ENCODE measurements around the gene PNPLA7. TPM values are rescaled to one million over a fixed set of nuclear protein-coding genes. Genes with fewer than 3 reads are reported as not detected.

The PNPLA7 gene
- total RNA-seq, 1 experiment from 2014 or later = 1.3 TPM

DNA sequence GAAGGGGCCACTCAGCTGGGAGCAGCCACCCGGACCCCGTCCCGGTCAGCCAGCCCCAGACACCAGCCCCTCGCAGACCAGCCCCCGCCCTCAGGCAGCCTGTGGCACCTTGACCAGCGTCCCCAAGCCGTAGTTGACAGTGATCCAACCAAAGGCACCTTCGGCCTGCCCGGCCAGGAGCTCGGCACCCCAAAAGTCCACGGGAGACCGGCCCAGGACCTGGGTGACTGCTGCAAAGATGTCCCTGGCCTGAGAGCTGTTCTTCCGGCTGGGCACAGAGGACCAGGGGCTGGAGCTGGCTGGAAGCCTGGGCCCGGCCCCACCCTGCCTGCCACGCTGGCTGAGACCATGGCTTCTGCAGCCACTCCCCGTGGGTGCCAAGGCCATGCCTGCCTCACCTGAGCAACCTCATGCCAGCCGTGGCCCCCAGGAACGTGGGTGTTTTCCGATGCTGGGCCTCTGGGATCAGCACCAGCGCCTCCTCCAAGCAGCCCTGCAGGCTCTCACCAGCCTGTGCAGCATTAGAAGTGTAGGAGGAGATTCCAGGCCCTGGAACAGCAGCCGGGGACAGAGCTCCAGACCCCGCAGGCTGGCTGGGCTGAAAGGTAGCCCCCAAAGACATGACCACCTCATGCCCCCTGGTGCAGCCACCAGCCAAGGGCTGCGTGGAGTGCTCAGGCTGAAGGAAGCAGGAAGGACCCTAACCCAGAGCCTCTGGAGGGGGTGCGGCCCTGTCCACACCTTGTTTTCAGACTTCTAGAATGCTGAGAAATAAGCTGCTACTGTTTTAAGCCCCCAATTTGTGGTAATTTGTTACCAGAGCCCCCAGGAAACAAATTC lies 113.2 kb downstream of the PNPLA7 start:
- Mint-ChIP-seq H3K27ac (no peak overlapping the region), H3K27me3 (ENCODE audit: low read depth) (no peaks in the 10 kb centered on the region), H3K9me3 (no peaks in the 10 kb centered on the region), H3K4me1 (peaks cover 1% of the 10 kb centered on the region; the same call in 1 of the 2 replicates), H3K4me3 (no peak overlapping the region), H3K36me3 (no peaks in the 10 kb centered on the region)
- POLR2A ChIA-PET = interaction anchor here (0.6 kb wide), 1 partner anchor 105 kb away, joined by 3 read pairs; no protein-coding TSS in a partner anchor
- CTCF ChIA-PET = interaction anchor here (1.2 to 1.8 kb wide), 3 partner anchors 14 to 150 kb away, joined by 3 to 14 read pairs (median 3); partner anchors contain the start of genes EXD3, NOXA1 and NRARP
- ATAC-seq (no peak), DNase-seq (ENCODE audit: low spot score) (peak; percentile 10)
- TF ChIP-seq IRF2 (CRISPR knock-in tag; IDR thresholded peaks at IDR 0.05; ENCODE audit: borderline replicate concordance, low read depth) (no peak), TEAD1 (CRISPR knock-in tag; IDR thresholded peaks at IDR 0.05) (no peak), ZNF219 (CRISPR knock-in tag; IDR thresholded peaks at IDR 0.05; ENCODE audit: borderline replicate concordance) (no peak), ZNF263 (CRISPR knock-in tag; IDR thresholded peaks at IDR 0.05; ENCODE audit: low read depth) (no peak), ZNF396 (CRISPR knock-in tag; IDR thresholded peaks at IDR 0.05; ENCODE audit: borderline replicate concordance) (no peak), NR1H2 (CRISPR knock-in tag; IDR thresholded peaks at IDR 0.05) (no peak), MYBL2 (CRISPR knock-in tag; IDR thresholded peaks at IDR 0.05) (no peak)
- TF ChIP-seq, protein P1, sequence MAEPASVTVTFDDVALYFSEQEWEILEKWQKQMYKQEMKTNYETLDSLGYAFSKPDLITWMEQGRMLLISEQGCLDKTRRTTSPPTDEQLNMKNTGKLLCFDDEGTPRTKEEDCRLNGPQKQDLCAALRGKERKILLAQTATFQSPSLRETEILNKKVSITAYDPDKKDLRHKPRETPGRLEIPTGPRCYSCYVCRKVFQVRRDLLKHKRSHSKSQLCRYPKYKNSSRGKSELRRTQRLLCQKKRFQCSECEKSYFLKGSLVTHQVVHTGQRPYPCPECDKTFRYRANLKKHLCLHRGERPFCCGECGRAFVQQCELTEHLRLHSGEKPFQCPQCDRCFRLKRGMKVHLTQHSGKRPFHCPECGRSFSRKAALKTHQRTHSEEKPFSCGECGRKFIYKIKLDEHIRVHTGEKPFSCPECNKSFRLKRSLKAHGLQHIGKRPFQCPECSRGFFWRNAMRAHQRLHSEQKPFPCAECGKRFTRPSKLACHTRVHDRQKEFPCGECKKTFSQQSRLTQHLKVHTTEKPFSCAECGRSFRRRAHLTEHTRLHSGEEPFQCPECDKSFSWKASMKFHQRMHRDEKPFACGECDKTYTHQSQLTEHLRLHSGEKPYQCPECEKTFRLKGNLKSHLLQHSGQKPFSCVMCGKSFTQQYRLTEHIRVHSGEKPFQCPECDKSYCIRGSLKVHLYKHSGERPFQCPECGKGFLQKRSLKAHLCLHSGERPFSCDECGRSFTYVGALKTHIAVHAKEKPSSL (CRISPR knock-in tag; conservative IDR thresholded peaks at IDR 0.05) = no peak
- TF ChIP-seq, protein P2, sequence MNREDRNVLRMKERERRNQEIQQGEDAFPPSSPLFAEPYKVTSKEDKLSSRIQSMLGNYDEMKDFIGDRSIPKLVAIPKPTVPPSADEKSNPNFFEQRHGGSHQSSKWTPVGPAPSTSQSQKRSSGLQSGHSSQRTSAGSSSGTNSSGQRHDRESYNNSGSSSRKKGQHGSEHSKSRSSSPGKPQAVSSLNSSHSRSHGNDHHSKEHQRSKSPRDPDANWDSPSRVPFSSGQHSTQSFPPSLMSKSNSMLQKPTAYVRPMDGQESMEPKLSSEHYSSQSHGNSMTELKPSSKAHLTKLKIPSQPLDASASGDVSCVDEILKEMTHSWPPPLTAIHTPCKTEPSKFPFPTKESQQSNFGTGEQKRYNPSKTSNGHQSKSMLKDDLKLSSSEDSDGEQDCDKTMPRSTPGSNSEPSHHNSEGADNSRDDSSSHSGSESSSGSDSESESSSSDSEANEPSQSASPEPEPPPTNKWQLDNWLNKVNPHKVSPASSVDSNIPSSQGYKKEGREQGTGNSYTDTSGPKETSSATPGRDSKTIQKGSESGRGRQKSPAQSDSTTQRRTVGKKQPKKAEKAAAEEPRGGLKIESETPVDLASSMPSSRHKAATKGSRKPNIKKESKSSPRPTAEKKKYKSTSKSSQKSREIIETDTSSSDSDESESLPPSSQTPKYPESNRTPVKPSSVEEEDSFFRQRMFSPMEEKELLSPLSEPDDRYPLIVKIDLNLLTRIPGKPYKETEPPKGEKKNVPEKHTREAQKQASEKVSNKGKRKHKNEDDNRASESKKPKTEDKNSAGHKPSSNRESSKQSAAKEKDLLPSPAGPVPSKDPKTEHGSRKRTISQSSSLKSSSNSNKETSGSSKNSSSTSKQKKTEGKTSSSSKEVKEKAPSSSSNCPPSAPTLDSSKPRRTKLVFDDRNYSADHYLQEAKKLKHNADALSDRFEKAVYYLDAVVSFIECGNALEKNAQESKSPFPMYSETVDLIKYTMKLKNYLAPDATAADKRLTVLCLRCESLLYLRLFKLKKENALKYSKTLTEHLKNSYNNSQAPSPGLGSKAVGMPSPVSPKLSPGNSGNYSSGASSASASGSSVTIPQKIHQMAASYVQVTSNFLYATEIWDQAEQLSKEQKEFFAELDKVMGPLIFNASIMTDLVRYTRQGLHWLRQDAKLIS (CRISPR knock-in tag; IDR thresholded peaks at IDR 0.05; ENCODE audit: borderline replicate concordance) = no peak
- TF ChIP-seq, protein P3, sequence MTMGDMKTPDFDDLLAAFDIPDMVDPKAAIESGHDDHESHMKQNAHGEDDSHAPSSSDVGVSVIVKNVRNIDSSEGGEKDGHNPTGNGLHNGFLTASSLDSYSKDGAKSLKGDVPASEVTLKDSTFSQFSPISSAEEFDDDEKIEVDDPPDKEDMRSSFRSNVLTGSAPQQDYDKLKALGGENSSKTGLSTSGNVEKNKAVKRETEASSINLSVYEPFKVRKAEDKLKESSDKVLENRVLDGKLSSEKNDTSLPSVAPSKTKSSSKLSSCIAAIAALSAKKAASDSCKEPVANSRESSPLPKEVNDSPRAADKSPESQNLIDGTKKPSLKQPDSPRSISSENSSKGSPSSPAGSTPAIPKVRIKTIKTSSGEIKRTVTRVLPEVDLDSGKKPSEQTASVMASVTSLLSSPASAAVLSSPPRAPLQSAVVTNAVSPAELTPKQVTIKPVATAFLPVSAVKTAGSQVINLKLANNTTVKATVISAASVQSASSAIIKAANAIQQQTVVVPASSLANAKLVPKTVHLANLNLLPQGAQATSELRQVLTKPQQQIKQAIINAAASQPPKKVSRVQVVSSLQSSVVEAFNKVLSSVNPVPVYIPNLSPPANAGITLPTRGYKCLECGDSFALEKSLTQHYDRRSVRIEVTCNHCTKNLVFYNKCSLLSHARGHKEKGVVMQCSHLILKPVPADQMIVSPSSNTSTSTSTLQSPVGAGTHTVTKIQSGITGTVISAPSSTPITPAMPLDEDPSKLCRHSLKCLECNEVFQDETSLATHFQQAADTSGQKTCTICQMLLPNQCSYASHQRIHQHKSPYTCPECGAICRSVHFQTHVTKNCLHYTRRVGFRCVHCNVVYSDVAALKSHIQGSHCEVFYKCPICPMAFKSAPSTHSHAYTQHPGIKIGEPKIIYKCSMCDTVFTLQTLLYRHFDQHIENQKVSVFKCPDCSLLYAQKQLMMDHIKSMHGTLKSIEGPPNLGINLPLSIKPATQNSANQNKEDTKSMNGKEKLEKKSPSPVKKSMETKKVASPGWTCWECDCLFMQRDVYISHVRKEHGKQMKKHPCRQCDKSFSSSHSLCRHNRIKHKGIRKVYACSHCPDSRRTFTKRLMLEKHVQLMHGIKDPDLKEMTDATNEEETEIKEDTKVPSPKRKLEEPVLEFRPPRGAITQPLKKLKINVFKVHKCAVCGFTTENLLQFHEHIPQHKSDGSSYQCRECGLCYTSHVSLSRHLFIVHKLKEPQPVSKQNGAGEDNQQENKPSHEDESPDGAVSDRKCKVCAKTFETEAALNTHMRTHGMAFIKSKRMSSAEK (CRISPR knock-in tag; IDR thresholded peaks at IDR 0.05; ENCODE audit: borderline replicate concordance) = no peak
- TF ChIP-seq, protein P4, sequence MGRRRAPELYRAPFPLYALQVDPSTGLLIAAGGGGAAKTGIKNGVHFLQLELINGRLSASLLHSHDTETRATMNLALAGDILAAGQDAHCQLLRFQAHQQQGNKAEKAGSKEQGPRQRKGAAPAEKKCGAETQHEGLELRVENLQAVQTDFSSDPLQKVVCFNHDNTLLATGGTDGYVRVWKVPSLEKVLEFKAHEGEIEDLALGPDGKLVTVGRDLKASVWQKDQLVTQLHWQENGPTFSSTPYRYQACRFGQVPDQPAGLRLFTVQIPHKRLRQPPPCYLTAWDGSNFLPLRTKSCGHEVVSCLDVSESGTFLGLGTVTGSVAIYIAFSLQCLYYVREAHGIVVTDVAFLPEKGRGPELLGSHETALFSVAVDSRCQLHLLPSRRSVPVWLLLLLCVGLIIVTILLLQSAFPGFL (CRISPR knock-in tag; IDR thresholded peaks at IDR 0.05; ENCODE audit: borderline replicate concordance) = no peak
- TF ChIP-seq, protein P5, sequence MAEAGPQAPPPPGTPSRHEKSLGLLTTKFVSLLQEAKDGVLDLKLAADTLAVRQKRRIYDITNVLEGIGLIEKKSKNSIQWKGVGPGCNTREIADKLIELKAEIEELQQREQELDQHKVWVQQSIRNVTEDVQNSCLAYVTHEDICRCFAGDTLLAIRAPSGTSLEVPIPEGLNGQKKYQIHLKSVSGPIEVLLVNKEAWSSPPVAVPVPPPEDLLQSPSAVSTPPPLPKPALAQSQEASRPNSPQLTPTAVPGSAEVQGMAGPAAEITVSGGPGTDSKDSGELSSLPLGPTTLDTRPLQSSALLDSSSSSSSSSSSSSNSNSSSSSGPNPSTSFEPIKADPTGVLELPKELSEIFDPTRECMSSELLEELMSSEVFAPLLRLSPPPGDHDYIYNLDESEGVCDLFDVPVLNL (CRISPR knock-in tag; IDR thresholded peaks at IDR 0.05; ENCODE audit: borderline replicate concordance, low read depth) = no peak
